Measurements from ENCODE around the gene UBE2E2.

GRCh38 chr3:23567917-23568316 lies 364.8 kb downstream of the UBE2E2 start:
- TF ChIP-seq, protein P1, sequence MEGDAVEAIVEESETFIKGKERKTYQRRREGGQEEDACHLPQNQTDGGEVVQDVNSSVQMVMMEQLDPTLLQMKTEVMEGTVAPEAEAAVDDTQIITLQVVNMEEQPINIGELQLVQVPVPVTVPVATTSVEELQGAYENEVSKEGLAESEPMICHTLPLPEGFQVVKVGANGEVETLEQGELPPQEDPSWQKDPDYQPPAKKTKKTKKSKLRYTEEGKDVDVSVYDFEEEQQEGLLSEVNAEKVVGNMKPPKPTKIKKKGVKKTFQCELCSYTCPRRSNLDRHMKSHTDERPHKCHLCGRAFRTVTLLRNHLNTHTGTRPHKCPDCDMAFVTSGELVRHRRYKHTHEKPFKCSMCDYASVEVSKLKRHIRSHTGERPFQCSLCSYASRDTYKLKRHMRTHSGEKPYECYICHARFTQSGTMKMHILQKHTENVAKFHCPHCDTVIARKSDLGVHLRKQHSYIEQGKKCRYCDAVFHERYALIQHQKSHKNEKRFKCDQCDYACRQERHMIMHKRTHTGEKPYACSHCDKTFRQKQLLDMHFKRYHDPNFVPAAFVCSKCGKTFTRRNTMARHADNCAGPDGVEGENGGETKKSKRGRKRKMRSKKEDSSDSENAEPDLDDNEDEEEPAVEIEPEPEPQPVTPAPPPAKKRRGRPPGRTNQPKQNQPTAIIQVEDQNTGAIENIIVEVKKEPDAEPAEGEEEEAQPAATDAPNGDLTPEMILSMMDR (IDR thresholded peaks at IDR 0.05), result no peak
- TF ChIP-seq EP300 (IDR thresholded peaks at IDR 0.05), result no peak

Data from ovary (tissue), 3 donors.